KMS-11 (cell line): Measurements from ENCODE around the gene PNKD.

ENCODE experiments used
- H2AFZ ChIP-seq: fragments of 200-600 bp; sonication (generic); 2 replicates; pipeline ENCODE4 v1.6.1; 2016; ENCODE audit warnings: antibody characterized with exemption, mixed run types, low read depth
- H3K27ac ChIP-seq: fragments of 200-600 bp; sonication (generic); 2 replicates; pipeline ENCODE4 v1.6.1; 2016; ENCODE audit warnings: mild to moderate bottlenecking, mixed run types
- H3K27me3 ChIP-seq: fragments of 200-600 bp; sonication (generic); 2 replicates; pipeline ENCODE4 v1.6.1; 2017; ENCODE audit warnings: mild to moderate bottlenecking, low read depth, mixed run types, moderate library complexity; ENCODE audit not compliant: insufficient read depth
- H3K36me3 ChIP-seq: fragments of 200-600 bp; sonication (generic); 2 replicates; pipeline ENCODE4 v1.6.1; 2017; ENCODE audit warnings: mild to moderate bottlenecking, mixed run types; ENCODE audit not compliant: insufficient read depth
- H3K4me1 ChIP-seq: fragments of 200-600 bp; sonication (generic); 2 replicates; pipeline ENCODE4 v1.6.1; 2016; ENCODE audit warnings: mild to moderate bottlenecking, low read depth, mixed run types; ENCODE audit not compliant: poor library complexity, severe bottlenecking
- H3K4me2 ChIP-seq: fragments of 200-600 bp; sonication (generic); 2 replicates; pipeline ENCODE4 v1.7.0; 2016; ENCODE audit warnings: mild to moderate bottlenecking, mixed run types
- H3K4me3 ChIP-seq: fragments of 200-600 bp; sonication (generic); IDR thresholded peaks from 2 replicates; pipeline ENCODE4 v1.6.1; 2017; ENCODE audit warnings: low read depth, low read length, mixed read lengths; ENCODE audit not compliant: insufficient read depth
- H3K79me2 ChIP-seq: fragments of 200-600 bp; sonication (generic); 2 replicates; pipeline ENCODE4 v1.6.1; 2016; ENCODE audit warnings: low read depth, mixed run types; ENCODE audit not compliant: insufficient read depth
- H3K9ac ChIP-seq: fragments of 200-600 bp; sonication (generic); 2 replicates; pipeline ENCODE4 v1.6.1; 2016; ENCODE audit warnings: mild to moderate bottlenecking, mixed run types
- H4K20me1 ChIP-seq: fragments of 200-600 bp; sonication (generic); 2 replicates; pipeline ENCODE4 v1.6.1; 2016; ENCODE audit warnings: mild to moderate bottlenecking, mixed run types; ENCODE audit not compliant: insufficient read depth
- TF ChIP-seq, protein P1 (sequence below): fragments of 200-600 bp; sonication (generic); conservative IDR thresholded peaks from 2 replicates; pipeline ENCODE4 v1.6.1; 2017; ENCODE audit warnings: low read depth, mild to moderate bottlenecking, antibody characterized with exemption, low read length, moderate library complexity, mixed read lengths

Gene PNKD

DNA sequence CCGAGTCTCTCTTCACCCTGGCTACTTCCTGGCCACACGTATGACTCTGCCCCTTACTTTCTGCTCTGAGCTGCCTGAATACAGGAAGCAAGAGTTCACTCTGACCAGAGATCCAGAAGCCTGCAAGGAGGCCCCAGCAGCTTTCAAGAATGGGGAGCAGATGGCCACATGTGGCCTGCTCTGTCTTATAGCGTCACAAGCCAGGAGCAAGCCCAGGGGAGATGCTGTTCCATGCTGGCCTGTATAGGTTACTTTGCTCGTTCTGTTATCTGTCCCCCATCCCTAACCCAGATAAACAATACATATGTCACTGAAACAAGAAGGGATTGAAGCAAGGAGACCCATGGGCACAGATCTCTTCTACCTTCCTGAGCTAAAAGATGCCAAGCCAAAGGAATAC lies 4.3 kb downstream of the PNKD start:
- Histone ChIP-seq H3K36me3 (no peaks in the 10 kb centered on the region), H4K20me1 (no peaks in the 10 kb centered on the region), H3K27me3 (no peaks in the 10 kb centered on the region), H3K4me2 (no peak overlapping the region), H2AFZ (no peak overlapping the region), H3K4me1 (peaks cover 20% of the 10 kb centered on the region), H3K27ac (no peak overlapping the region), H3K79me2 (peaks cover 15% of the 10 kb centered on the region; the same call in 1 of the 2 replicates), H3K4me3 (no peak overlapping the region), H3K9ac (no peak overlapping the region)
- TF ChIP-seq, protein P1, sequence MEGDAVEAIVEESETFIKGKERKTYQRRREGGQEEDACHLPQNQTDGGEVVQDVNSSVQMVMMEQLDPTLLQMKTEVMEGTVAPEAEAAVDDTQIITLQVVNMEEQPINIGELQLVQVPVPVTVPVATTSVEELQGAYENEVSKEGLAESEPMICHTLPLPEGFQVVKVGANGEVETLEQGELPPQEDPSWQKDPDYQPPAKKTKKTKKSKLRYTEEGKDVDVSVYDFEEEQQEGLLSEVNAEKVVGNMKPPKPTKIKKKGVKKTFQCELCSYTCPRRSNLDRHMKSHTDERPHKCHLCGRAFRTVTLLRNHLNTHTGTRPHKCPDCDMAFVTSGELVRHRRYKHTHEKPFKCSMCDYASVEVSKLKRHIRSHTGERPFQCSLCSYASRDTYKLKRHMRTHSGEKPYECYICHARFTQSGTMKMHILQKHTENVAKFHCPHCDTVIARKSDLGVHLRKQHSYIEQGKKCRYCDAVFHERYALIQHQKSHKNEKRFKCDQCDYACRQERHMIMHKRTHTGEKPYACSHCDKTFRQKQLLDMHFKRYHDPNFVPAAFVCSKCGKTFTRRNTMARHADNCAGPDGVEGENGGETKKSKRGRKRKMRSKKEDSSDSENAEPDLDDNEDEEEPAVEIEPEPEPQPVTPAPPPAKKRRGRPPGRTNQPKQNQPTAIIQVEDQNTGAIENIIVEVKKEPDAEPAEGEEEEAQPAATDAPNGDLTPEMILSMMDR: no peak

DNA sequence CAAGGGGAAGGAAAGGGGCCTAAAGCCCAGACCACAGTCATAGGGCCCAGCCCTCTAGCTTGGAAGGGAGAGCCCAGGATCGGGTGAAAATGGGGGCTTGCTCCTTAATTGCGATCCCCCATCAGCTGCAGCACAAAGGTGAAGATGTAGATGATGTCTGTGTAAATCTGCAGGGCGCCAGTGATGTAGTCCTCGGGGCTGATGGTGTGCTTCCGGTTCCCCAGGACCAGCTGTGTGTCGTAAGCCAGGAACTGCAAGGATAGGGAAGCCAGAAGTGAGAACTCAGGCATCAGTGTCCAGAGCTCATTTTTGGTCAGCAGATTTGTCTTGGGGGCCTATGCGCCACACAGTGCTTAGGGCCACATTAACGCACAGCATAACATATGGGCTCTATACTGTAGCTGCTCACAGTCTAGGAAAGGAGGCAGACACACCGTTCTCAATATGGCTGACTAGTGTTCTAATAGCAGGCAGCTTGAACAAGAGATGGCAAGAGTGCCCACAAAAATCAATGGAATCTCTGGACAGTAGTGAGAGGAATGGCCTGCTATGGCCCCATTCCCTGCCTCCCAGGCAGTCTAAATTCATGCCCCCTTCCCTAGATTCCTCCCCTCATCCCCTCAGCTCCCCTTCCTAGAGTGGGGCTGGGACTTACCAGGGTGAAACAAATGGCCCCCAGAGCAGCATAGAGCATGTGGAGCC lies 5.2 kb downstream of the PNKD start:
- Histone ChIP-seq H3K36me3 (no peaks in the 10 kb centered on the region), H3K27me3 (no peaks in the 10 kb centered on the region), H3K79me2 (peaks cover 12% of the 10 kb centered on the region; the same call in 1 of the 2 replicates), H3K4me1 (peaks cover 20% of the 10 kb centered on the region), H3K27ac (no peak overlapping the region), H3K4me2 (no peak overlapping the region), H2AFZ (no peak overlapping the region), H3K9ac (no peak overlapping the region), H4K20me1 (no peaks in the 10 kb centered on the region), H3K4me3 (no peak overlapping the region)
- TF ChIP-seq, protein P1: no peak

- no peak overlapping the region for H3K4me2 ChIP-seq
- H3K4me3 ChIP-seq: no peak overlapping the region
- no peaks in the 10 kb centered on the region for H3K36me3 ChIP-seq
- no peaks in the 10 kb centered on the region for H3K27me3 ChIP-seq
- TF ChIP-seq, protein P1: no peak
- H3K27ac ChIP-seq: no peak overlapping the region
- H2AFZ ChIP-seq: no peak overlapping the region
- H3K79me2 ChIP-seq: no peaks in the 10 kb centered on the region
- peaks cover 10% of the 10 kb centered on the region for H3K4me1 ChIP-seq
- H4K20me1 ChIP-seq: no peaks in the 10 kb centered on the region
- H3K9ac ChIP-seq: no peak overlapping the region
Observed at GRCh38 chr2:218276986-218277755, 6.9 kb downstream of the PNKD start.

GRCh38 chr2:218277921-218278320 lies 7.6 kb downstream of the PNKD start:
- Histone ChIP-seq H3K4me1 (peaks cover 11% of the 10 kb centered on the region), H3K27ac (no peak overlapping the region), H4K20me1 (no peaks in the 10 kb centered on the region), H3K4me3 (no peak overlapping the region), H3K79me2 (0 out of 2 replicates have a peak, but pooled peaks cover 5% of the 10 kb centered on the region), H3K36me3 (no peaks in the 10 kb centered on the region), H3K9ac (no peak overlapping the region), H3K27me3 (no peaks in the 10 kb centered on the region), H3K4me2 (no peak overlapping the region), H2AFZ (no peak overlapping the region)
- TF ChIP-seq, protein P1: no peak
